Neural cell (in vitro differentiated cells): ENCODE results near the gene FHOD1. TPM values are rescaled to one million over a fixed set of nuclear protein-coding genes. Genes with fewer than 3 reads are reported as not detected.

Experiments
- H2AFZ ChIP-seq: fragments of 200-600, 300-800 bp; sonication (generic), shearing (Covaris generic); 2 replicates; pipeline ENCODE4 v1.6.0; 2014; ENCODE audit warnings: low read depth, mild to moderate bottlenecking, antibody characterized with exemption, low read length, moderate library complexity
- H3F3A ChIP-seq: fragments of 200-600 bp; shearing (Covaris generic); 2 replicates; pipeline ENCODE4 v1.6.1; 2016; ENCODE audit warnings: mild to moderate bottlenecking, moderate library complexity, mixed read lengths, antibody characterized with exemption, low read length; ENCODE audit not compliant: insufficient read depth, poor library complexity, severe bottlenecking
- H3K27ac ChIP-seq: fragments of 200-600, 300-800 bp; sonication (generic), shearing (Covaris generic); 2 replicates; pipeline ENCODE4 v1.5.1; 2014; ENCODE audit warnings: mild to moderate bottlenecking, low read length, moderate library complexity
- H3K27me3 ChIP-seq: fragments of 300-800, 200-600 bp; sonication (generic), shearing (Covaris generic); 2 replicates; pipeline ENCODE4 v1.6.0; 2014; ENCODE audit warnings: mild to moderate bottlenecking, low read depth, low read length, moderate library complexity; ENCODE audit not compliant: insufficient read depth
- H3K36me3 ChIP-seq: fragments of 300-800, 200-600 bp; sonication (generic), shearing (Covaris generic); 2 replicates; pipeline ENCODE4 v1.5.1; 2014; ENCODE audit warnings: mild to moderate bottlenecking, antibody characterized with exemption, low read length, moderate library complexity; ENCODE audit not compliant: insufficient read depth
- H3K4me2 ChIP-seq: fragments of 300-800, 200-600 bp; sonication (generic), shearing (Covaris generic); 2 replicates; pipeline ENCODE4 v1.6.0; 2014; ENCODE audit warnings: mild to moderate bottlenecking, low read length
- H3K4me3 ChIP-seq: fragments of 300-800, 200-600 bp; sonication (generic), shearing (Covaris generic); 2 replicates; pipeline ENCODE4 v1.5.1; 2014; ENCODE audit warnings: mild to moderate bottlenecking, low read length, moderate library complexity
- H3K79me2 ChIP-seq: fragments of 200-600 bp; shearing (Covaris generic); replicated peaks from 2 replicates; pipeline ENCODE4 v1.6.0; 2014; ENCODE audit warnings: mild to moderate bottlenecking, low read length, moderate library complexity; ENCODE audit not compliant: insufficient read depth
- H3K9ac ChIP-seq: fragments of 300-800, 200-600 bp; sonication (generic), shearing (Covaris generic); 2 replicates; pipeline ENCODE4 v1.6.1; 2016; ENCODE audit warnings: mild to moderate bottlenecking, low read length, mixed read lengths
- H3K9me2 ChIP-seq: fragments of 200-600 bp; shearing (Covaris generic); 2 replicates; pipeline ENCODE4 v1.6.1; 2016; ENCODE audit warnings: mild to moderate bottlenecking, low read length, mixed read lengths; ENCODE audit not compliant: insufficient read depth
- H3K9me3 ChIP-seq: fragments of 200-600, 300-800 bp; sonication (generic), shearing (Covaris generic); 2 replicates; pipeline ENCODE4 v1.6.1; 2016; ENCODE audit warnings: mild to moderate bottlenecking, mixed run types, low read length, moderate library complexity, mixed read lengths
- H4K20me1 ChIP-seq: fragments of 200-600 bp; shearing (Covaris generic); 2 replicates; pipeline ENCODE4 v1.6.1; 2016; ENCODE audit warnings: mild to moderate bottlenecking, mixed run types; ENCODE audit not compliant: insufficient read depth
- EP300 ChIP-seq: fragments of 450-650 bp; conservative IDR thresholded peaks from 2 replicates; pipeline ENCODE4 v1.6.1; 2014; ENCODE audit warnings: antibody characterized with exemption, mild to moderate bottlenecking, moderate library complexity; ENCODE audit not compliant: poor library complexity, severe bottlenecking
- EZH2 ChIP-seq: fragments of 200-600, 300-800 bp; shearing (Covaris generic), sonication (generic); IDR thresholded peaks from 2 replicates; pipeline ENCODE4 v1.6.1; 2014; ENCODE audit warnings: antibody characterized with exemption, low read length, borderline replicate concordance, mild to moderate bottlenecking; ENCODE audit not compliant: insufficient read depth, poor library complexity, severe bottlenecking
- MXI1 ChIP-seq: fragments of 450-650 bp; conservative IDR thresholded peaks from 2 replicates; pipeline ENCODE4 v1.6.1; 2014; ENCODE audit warnings: antibody characterized with exemption, mild to moderate bottlenecking; ENCODE audit not compliant: poor library complexity, severe bottlenecking
- POLR2AphosphoS5 ChIP-seq: IDR thresholded peaks from 2 replicates; pipeline ENCODE4 v1.6.1; 2012
- RAD21 ChIP-seq: fragments of 450-650 bp; conservative IDR thresholded peaks from 2 replicates; pipeline ENCODE4 v1.6.1; 2014; ENCODE audit warnings: antibody characterized with exemption, mild to moderate bottlenecking, moderate library complexity
- SMC3 ChIP-seq: fragments of 450-650 bp; conservative IDR thresholded peaks from 2 replicates; pipeline ENCODE4 v1.6.1; 2014; ENCODE audit warnings: antibody characterized with exemption, mild to moderate bottlenecking, moderate library complexity; ENCODE audit not compliant: poor library complexity
- TAF1 ChIP-seq: IDR thresholded peaks from 2 replicates; pipeline ENCODE4 v1.6.1; 2012; ENCODE audit warnings: low read depth
- polyA plus RNA-seq: library from polyadenylated mRNA; depleted of rRNA; stranded (reverse); fragments of >200 nt; gene quantifications from 2 replicates; pipeline ENCODE4 v1.2.3, GENCODE V29; 2014
- TF ChIP-seq, protein P1 (sequence below): IDR thresholded peaks from 2 replicates; pipeline ENCODE4 v1.6.1; 2012; ENCODE audit warnings: borderline replicate concordance
- TF ChIP-seq, protein P2 (sequence below): fragments of 450-650 bp; IDR thresholded peaks from 2 replicates; pipeline ENCODE4 v1.5.1; 2014; ENCODE audit warnings: antibody characterized with exemption, mild to moderate bottlenecking, moderate library complexity; ENCODE audit not compliant: poor library complexity, severe bottlenecking

Gene FHOD1
- polyA plus RNA-seq, 1 donor from 2014 or later, result 6.3 TPM

DNA sequence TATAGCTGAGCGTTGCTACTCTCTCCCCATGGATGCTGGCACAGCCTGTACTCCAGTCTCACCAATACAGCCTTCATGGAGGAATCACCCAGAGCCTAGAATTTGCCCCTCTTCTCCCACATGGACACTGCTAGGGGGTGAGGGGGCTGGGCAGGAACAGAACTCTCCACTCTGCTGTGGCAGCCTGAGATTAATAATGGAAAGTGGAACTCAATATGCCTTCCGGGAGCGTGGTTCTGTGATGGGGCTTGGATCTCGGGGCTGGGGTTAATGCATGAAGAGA is 2.7 kb upstream of the FHOD1 start:
- TF ChIP-seq TAF1 (no peak), SMC3 (no peak), MXI1 (no peak), EZH2 (no peak), POLR2AphosphoS5 (no peak), EP300 (no peak), RAD21 (no peak)
- TF ChIP-seq, protein P1, sequence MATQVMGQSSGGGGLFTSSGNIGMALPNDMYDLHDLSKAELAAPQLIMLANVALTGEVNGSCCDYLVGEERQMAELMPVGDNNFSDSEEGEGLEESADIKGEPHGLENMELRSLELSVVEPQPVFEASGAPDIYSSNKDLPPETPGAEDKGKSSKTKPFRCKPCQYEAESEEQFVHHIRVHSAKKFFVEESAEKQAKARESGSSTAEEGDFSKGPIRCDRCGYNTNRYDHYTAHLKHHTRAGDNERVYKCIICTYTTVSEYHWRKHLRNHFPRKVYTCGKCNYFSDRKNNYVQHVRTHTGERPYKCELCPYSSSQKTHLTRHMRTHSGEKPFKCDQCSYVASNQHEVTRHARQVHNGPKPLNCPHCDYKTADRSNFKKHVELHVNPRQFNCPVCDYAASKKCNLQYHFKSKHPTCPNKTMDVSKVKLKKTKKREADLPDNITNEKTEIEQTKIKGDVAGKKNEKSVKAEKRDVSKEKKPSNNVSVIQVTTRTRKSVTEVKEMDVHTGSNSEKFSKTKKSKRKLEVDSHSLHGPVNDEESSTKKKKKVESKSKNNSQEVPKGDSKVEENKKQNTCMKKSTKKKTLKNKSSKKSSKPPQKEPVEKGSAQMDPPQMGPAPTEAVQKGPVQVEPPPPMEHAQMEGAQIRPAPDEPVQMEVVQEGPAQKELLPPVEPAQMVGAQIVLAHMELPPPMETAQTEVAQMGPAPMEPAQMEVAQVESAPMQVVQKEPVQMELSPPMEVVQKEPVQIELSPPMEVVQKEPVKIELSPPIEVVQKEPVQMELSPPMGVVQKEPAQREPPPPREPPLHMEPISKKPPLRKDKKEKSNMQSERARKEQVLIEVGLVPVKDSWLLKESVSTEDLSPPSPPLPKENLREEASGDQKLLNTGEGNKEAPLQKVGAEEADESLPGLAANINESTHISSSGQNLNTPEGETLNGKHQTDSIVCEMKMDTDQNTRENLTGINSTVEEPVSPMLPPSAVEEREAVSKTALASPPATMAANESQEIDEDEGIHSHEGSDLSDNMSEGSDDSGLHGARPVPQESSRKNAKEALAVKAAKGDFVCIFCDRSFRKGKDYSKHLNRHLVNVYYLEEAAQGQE, result no peak
- TF ChIP-seq, protein P2, sequence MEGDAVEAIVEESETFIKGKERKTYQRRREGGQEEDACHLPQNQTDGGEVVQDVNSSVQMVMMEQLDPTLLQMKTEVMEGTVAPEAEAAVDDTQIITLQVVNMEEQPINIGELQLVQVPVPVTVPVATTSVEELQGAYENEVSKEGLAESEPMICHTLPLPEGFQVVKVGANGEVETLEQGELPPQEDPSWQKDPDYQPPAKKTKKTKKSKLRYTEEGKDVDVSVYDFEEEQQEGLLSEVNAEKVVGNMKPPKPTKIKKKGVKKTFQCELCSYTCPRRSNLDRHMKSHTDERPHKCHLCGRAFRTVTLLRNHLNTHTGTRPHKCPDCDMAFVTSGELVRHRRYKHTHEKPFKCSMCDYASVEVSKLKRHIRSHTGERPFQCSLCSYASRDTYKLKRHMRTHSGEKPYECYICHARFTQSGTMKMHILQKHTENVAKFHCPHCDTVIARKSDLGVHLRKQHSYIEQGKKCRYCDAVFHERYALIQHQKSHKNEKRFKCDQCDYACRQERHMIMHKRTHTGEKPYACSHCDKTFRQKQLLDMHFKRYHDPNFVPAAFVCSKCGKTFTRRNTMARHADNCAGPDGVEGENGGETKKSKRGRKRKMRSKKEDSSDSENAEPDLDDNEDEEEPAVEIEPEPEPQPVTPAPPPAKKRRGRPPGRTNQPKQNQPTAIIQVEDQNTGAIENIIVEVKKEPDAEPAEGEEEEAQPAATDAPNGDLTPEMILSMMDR, result no peak
- no peaks in the 10 kb centered on the region for H4K20me1 ChIP-seq
- H2AFZ ChIP-seq, result no peak overlapping the region
- no peak overlapping the region for H3K4me2 ChIP-seq
- H3K27me3 ChIP-seq, result peaks cover 49% of the 10 kb centered on the region
- no peaks in the 10 kb centered on the region for H3K79me2 ChIP-seq
- H3F3A ChIP-seq, result no peaks in the 10 kb centered on the region
- H3K4me3 ChIP-seq, result peak overlapping the region; percentile 70
- no peaks in the 10 kb centered on the region for H3K36me3 ChIP-seq
- no peaks in the 10 kb centered on the region for H3K9me2 ChIP-seq
- H3K9ac ChIP-seq, result no peak overlapping the region
- H3K27ac ChIP-seq, result no peak overlapping the region
- no peaks in the 10 kb centered on the region for H3K9me3 ChIP-seq

DNA sequence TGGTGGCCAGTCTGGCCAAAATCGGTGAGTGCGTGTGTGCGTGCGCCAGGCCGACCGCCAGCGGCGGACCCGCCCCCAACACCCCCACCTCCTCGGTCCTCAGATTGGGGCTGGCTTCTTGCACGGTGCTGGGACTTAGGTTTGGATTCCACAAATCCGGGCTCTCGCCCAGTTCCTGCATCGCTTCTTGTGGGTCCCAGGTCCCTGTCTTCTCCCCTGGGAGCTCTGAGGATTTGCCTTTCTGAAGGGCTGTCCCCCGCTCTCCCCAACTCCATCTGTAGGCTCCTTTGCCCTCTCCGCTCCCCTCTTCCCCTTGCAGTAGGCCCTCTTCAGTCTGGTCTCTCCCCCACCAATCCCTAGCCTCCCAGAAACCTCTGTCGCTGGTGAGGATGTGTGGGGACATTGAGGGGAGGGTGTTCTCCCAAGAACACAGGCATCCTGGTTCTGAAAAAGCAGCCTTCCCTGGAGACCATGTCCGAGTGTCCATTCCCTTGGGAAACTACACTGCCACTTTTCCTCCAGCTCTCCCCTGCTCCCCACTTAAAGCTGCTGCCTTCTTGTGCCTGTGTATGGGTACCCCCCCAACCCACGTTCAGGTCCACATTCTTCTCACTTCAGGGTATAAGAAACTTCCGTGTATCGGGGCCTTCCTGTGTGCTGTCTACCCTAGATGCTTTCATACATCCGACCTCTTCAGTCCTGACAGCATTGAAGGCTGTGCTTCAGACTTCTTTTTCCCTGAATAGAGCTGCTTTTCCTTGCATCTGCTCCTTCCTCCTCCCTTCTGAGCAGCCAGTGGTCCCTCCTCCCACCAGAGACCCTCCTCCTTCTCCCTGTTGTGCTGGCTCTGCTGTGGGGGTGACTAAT is 2.1 kb upstream of the FHOD1 start:
- no peaks in the 10 kb centered on the region for H3F3A ChIP-seq
- no peaks in the 10 kb centered on the region for H3K79me2 ChIP-seq
- H3K9me2 ChIP-seq, result no peaks in the 10 kb centered on the region
- no peak overlapping the region for H2AFZ ChIP-seq
- no peaks in the 10 kb centered on the region for H3K9me3 ChIP-seq
- no peak overlapping the region for H3K27ac ChIP-seq
- peaks cover 49% of the 10 kb centered on the region for H3K27me3 ChIP-seq
- no peaks in the 10 kb centered on the region for H4K20me1 ChIP-seq
- peak overlapping the region; percentile 70 for H3K4me3 ChIP-seq
- peak overlapping the region; percentile 59 for H3K4me2 ChIP-seq
- no peaks in the 10 kb centered on the region for H3K36me3 ChIP-seq
- TF ChIP-seq EZH2 (no peak), POLR2AphosphoS5 (no peak), MXI1 (no peak), RAD21 (no peak), EP300 (no peak), TAF1 (no peak), SMC3 (no peak)
- TF ChIP-seq, protein P2, result no peak
- TF ChIP-seq, protein P1, result no peak
- H3K9ac ChIP-seq, result peak overlapping the region; percentile 59
